H9 (cell line): ENCODE measurements around the gene GATAD1. TPM values are rescaled to one million over a fixed set of nuclear protein-coding genes. Genes with fewer than 3 reads are reported as not detected.

Source experiments
- DNase-seq: peaks from one replicate; pipeline ENCODE4 v3.0.0-alpha.2; 2017
- H2AFZ ChIP-seq: one replicate; pipeline ENCODE4 v1.6.1; 2013; ENCODE audit warnings: mild to moderate bottlenecking, low read length, control low read depth, moderate library complexity
- H2AK5ac ChIP-seq: 2 replicates; pipeline ENCODE4 v1.6.1; 2013; ENCODE audit warnings: low read length, control low read depth, mixed read lengths; ENCODE audit not compliant: insufficient read length
- H2BK120ac ChIP-seq: one replicate; pipeline ENCODE4 v1.6.1; 2013; ENCODE audit warnings: low read depth, mild to moderate bottlenecking, low read length, control low read depth, inconsistent platforms; ENCODE audit not compliant: poor library complexity, severe bottlenecking
- H2BK12ac ChIP-seq: 2 replicates; pipeline ENCODE4 v1.6.1; 2013; ENCODE audit warnings: low read length, control low read depth, mixed read lengths, low read depth; ENCODE audit not compliant: insufficient read length
- H2BK15ac ChIP-seq: 2 replicates; pipeline ENCODE4 v1.6.1; 2013; ENCODE audit warnings: low read depth, low read length, control low read depth
- H2BK20ac ChIP-seq: one replicate; pipeline ENCODE4 v1.6.1; 2013; ENCODE audit warnings: low read depth, mild to moderate bottlenecking, low read length, control low read depth, inconsistent platforms; ENCODE audit not compliant: poor library complexity, severe bottlenecking
- H2BK5ac ChIP-seq: 2 replicates; pipeline ENCODE4 v1.6.1; 2013; ENCODE audit warnings: low read length, control low read depth, mixed read lengths; ENCODE audit not compliant: insufficient read length
- H3K14ac ChIP-seq: 2 replicates; pipeline ENCODE4 v1.6.1; 2013; ENCODE audit warnings: low read length, control low read depth; ENCODE audit not compliant: insufficient read depth
- H3K18ac ChIP-seq: 2 replicates; pipeline ENCODE4 v1.6.1; 2013; ENCODE audit warnings: low read depth, mild to moderate bottlenecking, mixed read lengths, low read length, control low read depth; ENCODE audit not compliant: insufficient read length
- H3K23ac ChIP-seq: 2 replicates; pipeline ENCODE4 v1.6.1; 2013; ENCODE audit warnings: low read length, control low read depth, mixed read lengths, low read depth; ENCODE audit not compliant: insufficient read length
- H3K23me2 ChIP-seq: 2 replicates; pipeline ENCODE4 v1.6.1; 2013; ENCODE audit warnings: low read depth, mild to moderate bottlenecking, mixed read lengths, low read length, control low read depth; ENCODE audit not compliant: insufficient read length, poor library complexity, severe bottlenecking
- H3K27ac ChIP-seq: 2 replicates; pipeline ENCODE4 v1.5.1; 2013; ENCODE audit warnings: low read length, control low read depth, mixed read lengths, low read depth; ENCODE audit not compliant: insufficient read length
- H3K27me3 ChIP-seq: 2 replicates; pipeline ENCODE4 v1.6.1; 2013; ENCODE audit warnings: low read length, control low read depth, inconsistent platforms; ENCODE audit not compliant: insufficient read depth
- H3K4ac ChIP-seq: 2 replicates; pipeline ENCODE4 v1.6.1; 2013; ENCODE audit warnings: low read depth, mild to moderate bottlenecking, control low read depth, inconsistent platforms, low read length, moderate library complexity
- H3K4me1 ChIP-seq: 2 replicates; pipeline ENCODE4 v1.6.1; 2013; ENCODE audit warnings: low read length, control low read depth, inconsistent platforms; ENCODE audit not compliant: insufficient read depth
- H3K4me2 ChIP-seq: 2 replicates; pipeline ENCODE4 v1.6.1; 2013; ENCODE audit warnings: low read length, control low read depth, mixed read lengths; ENCODE audit not compliant: insufficient read length, insufficient read depth
- H3K56ac ChIP-seq: 2 replicates; pipeline ENCODE4 v1.6.1; 2013; ENCODE audit warnings: low read depth, mild to moderate bottlenecking, mixed read lengths, low read length, control low read depth; ENCODE audit not compliant: insufficient read length
- H3K79me1 ChIP-seq: 2 replicates; pipeline ENCODE4 v1.6.1; 2013; ENCODE audit warnings: low read depth, mild to moderate bottlenecking, moderate library complexity, low read length, control low read depth, inconsistent platforms; ENCODE audit not compliant: insufficient read depth, poor library complexity, severe bottlenecking
- H3K79me2 ChIP-seq: 2 replicates; pipeline ENCODE4 v1.6.1; 2013; ENCODE audit warnings: low read length, control low read depth, inconsistent platforms; ENCODE audit not compliant: insufficient read depth
- H3K9ac ChIP-seq: 2 replicates; pipeline ENCODE4 v1.6.1; 2013; ENCODE audit warnings: low read length, control low read depth, mixed read lengths; ENCODE audit not compliant: insufficient read length; ENCODE audit errors: extremely low read depth
- H3K9me3 ChIP-seq: one replicate; pipeline ENCODE4 v1.6.1; 2013; ENCODE audit warnings: low read depth, low read length, inconsistent platforms; ENCODE audit not compliant: control insufficient read depth
- H3T11ph ChIP-seq: one replicate; pipeline ENCODE4 v1.6.1; 2013; ENCODE audit warnings: mild to moderate bottlenecking, low read length, control low read depth, inconsistent platforms
- H4K20me1 ChIP-seq: one replicate; pipeline ENCODE4 v1.6.1; 2013; ENCODE audit not compliant: control insufficient read depth, insufficient read length, insufficient read depth
- H4K5ac ChIP-seq: 2 replicates; pipeline ENCODE4 v1.6.1; 2013; ENCODE audit warnings: low read depth, mild to moderate bottlenecking, mixed read lengths, low read length, control low read depth; ENCODE audit not compliant: insufficient read length
- H4K8ac ChIP-seq: replicated peaks from 2 replicates; pipeline ENCODE4 v1.6.1; 2013; ENCODE audit warnings: low read length, control low read depth, mixed read lengths, low read depth; ENCODE audit not compliant: insufficient read length
- H4K91ac ChIP-seq: 2 replicates; pipeline ENCODE4 v1.6.1; 2013; ENCODE audit warnings: low read depth, mild to moderate bottlenecking, moderate library complexity, mixed read lengths, low read length, control low read depth; ENCODE audit not compliant: insufficient read length
- H3K27ac Mint-ChIP-seq, 3 experiments: 2 replicates in 2 of 3; 3 replicates in 1 of 3; pipeline ENCODE4 v1.8.0; 2020 to 2021; ENCODE audit warnings: mixed read lengths in 3 of 3, mild to moderate bottlenecking in 1 of 3, moderate library complexity in 1 of 3
- H3K27me3 Mint-ChIP-seq: 2 replicates; pipeline ENCODE4 v1.8.0; 2021; ENCODE audit warnings: low read depth, mild to moderate bottlenecking, moderate library complexity, mixed read lengths
- H3K36me3 Mint-ChIP-seq, 3 experiments: 2 replicates in 2 of 3; 3 replicates in 1 of 3; pipeline ENCODE4 v1.8.0; 2020 to 2021; ENCODE audit warnings: low read depth in 3 of 3, mixed read lengths in 3 of 3; ENCODE audit not compliant: insufficient read depth in 1 of 3
- H3K4me1 Mint-ChIP-seq, 2 experiments: 2 replicates each; pipeline ENCODE4 v1.8.0; 2020; ENCODE audit warnings: mixed read lengths in 2 of 2
- H3K4me3 Mint-ChIP-seq, 2 experiments: 2 replicates in 1 of 2; 3 replicates in 1 of 2; pipeline ENCODE4 v1.8.0; 2020 to 2021; ENCODE audit warnings: mild to moderate bottlenecking in 2 of 2, mixed read lengths in 2 of 2, moderate library complexity in 1 of 2
- H3K9me3 Mint-ChIP-seq, 2 experiments: 2 replicates in 1 of 2; 3 replicates in 1 of 2; pipeline ENCODE4 v1.8.0; 2020; ENCODE audit warnings: mild to moderate bottlenecking in 2 of 2, mixed read lengths in 2 of 2, moderate library complexity in 1 of 2
- WGBS: extraction: QIAGEN DNeasy Blood & Tissue Kit; methylation state at CpG from one replicate; pipeline ENCODE4 v1.1.7; 2013; ENCODE audit warnings: missing lambda C conversion rate, low lambda C conversion rate, mixed read lengths; ENCODE audit not compliant: insufficient read length; ENCODE audit errors: extremely low coverage; 5-methylcytosine and 5-hydroxymethylcytosine counted together
- total RNA-seq: library from RNA; stranded (reverse); gene quantifications from 2 replicates; pipeline ENCODE4 v1.2.1, GENCODE V29; 2021
- TF ChIP-seq, protein P1 (sequence below): fragments of 200-600 bp; sonication (generic); conservative IDR thresholded peaks from 3 replicates; pipeline ENCODE4 v1.8.0; 2021; ENCODE audit warnings: antibody characterized with exemption, mild to moderate bottlenecking

The GATAD1 gene
- total RNA-seq, 1 experiment from 2014 or later: 36.5 TPM

DNA sequence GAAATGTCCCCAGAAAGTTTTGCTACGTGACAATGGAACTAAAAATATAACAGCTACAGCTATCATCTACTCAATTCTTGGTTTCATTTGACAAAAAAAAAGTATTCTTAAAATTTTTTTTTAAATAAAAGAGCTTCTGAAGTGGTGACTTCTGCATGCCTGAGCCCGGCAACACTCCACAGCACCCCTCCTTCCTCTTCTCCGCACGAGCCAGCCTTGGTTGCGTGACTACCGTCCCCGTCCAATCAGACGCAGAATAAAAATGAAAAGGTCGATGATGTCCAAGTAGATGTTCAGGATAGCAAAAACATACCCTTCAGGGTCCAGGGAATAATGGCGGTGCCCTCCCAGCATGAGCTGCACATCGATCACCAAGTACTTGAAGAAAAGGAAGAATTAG is 34.5 kb upstream of the GATAD1 start:
- Histone ChIP-seq H3K4me2 (no peak overlapping the region), H2BK20ac (no peak overlapping the region), H2BK5ac (no peak overlapping the region), H2BK15ac (no peak overlapping the region), H3K14ac (no peak overlapping the region), H2AK5ac (no peak overlapping the region), H3K9me3 (no peaks in the 10 kb centered on the region), H3K4me1 (no peaks in the 10 kb centered on the region), H4K91ac (no peak overlapping the region), H3K79me1 (no peaks in the 10 kb centered on the region), H3K79me2 (no peaks in the 10 kb centered on the region), H3K4ac (no peak overlapping the region), H4K5ac (no peak overlapping the region), H2BK12ac (no peak overlapping the region), H3K23me2 (no peaks in the 10 kb centered on the region), H3K27ac (no peak overlapping the region), H3K27me3 (no peaks in the 10 kb centered on the region), H3K23ac (no peak overlapping the region), H3K56ac (no peak overlapping the region), H4K20me1 (no peaks in the 10 kb centered on the region), H4K8ac (no peak overlapping the region), H3K18ac (no peak overlapping the region), H3T11ph (no peak overlapping the region), H3K9ac (no peak overlapping the region), H2AFZ (no peak overlapping the region), H2BK120ac (no peak overlapping the region)
- DNase-seq: no peak
- no peaks in the 10 kb centered on the region for H3K9me3 Mint-ChIP-seq
- WGBS: no CpG with 5 or more reads among the region's 11 CpGs
- no peaks in the 10 kb centered on the region for H3K36me3 Mint-ChIP-seq
- H3K4me3 Mint-ChIP-seq: no peak overlapping the region
- TF ChIP-seq, protein P1, sequence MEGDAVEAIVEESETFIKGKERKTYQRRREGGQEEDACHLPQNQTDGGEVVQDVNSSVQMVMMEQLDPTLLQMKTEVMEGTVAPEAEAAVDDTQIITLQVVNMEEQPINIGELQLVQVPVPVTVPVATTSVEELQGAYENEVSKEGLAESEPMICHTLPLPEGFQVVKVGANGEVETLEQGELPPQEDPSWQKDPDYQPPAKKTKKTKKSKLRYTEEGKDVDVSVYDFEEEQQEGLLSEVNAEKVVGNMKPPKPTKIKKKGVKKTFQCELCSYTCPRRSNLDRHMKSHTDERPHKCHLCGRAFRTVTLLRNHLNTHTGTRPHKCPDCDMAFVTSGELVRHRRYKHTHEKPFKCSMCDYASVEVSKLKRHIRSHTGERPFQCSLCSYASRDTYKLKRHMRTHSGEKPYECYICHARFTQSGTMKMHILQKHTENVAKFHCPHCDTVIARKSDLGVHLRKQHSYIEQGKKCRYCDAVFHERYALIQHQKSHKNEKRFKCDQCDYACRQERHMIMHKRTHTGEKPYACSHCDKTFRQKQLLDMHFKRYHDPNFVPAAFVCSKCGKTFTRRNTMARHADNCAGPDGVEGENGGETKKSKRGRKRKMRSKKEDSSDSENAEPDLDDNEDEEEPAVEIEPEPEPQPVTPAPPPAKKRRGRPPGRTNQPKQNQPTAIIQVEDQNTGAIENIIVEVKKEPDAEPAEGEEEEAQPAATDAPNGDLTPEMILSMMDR: no peak
- H3K4me1 Mint-ChIP-seq: peaks cover 0 to 4% of the 10 kb centered on the region in 2 experiments; a peak in 3 of 4 replicates
- H3K27me3 Mint-ChIP-seq: peaks cover 2% of the 10 kb centered on the region
- H3K27ac Mint-ChIP-seq: no peak overlapping the region
